ENCODE data around the gene PIGL. TPM values are rescaled to one million over a fixed set of nuclear protein-coding genes. Genes with fewer than 3 reads are reported as not detected.

Gene PIGL
- total RNA-seq, 1 donor from 2014 or later, result 65.8 TPM

GRCh38 chr17:16339402-16339801 is 122.4 kb downstream of the PIGL start:
- Histone ChIP-seq H3K4me3 (no peak overlapping the region), H3K27ac (no peak overlapping the region), H3K27me3 (no peaks in the 10 kb centered on the region), H3K4me1 (no peaks in the 10 kb centered on the region), H3K36me3 (peaks cover 0 to 13% of the 10 kb centered on the region in 2 donors), H3K9me3 (no peaks in the 10 kb centered on the region)
- TF ChIP-seq POLR2AphosphoS5 (IDR thresholded peaks at IDR 0.05; ENCODE audit: insufficient read depth in 1 of 2, low read depth in 1 of 2), result no peak
- TF ChIP-seq POLR2A (IDR thresholded peaks at IDR 0.05), result no peak
- TF ChIP-seq CTCF (IDR thresholded peaks at IDR 0.05), result no peak
- intact Hi-C loops (cut with DNase I), result no loop called here
- no peak for DNase-seq (ENCODE audit: extremely low spot score in 2 of 2)

- TF ChIP-seq POLR2A (IDR thresholded peaks at IDR 0.05) (no peak), CTCF (IDR thresholded peaks at IDR 0.05) (no peak), POLR2AphosphoS5 (IDR thresholded peaks at IDR 0.05; ENCODE audit: insufficient read depth in 1 of 2, low read depth in 1 of 2) (no peak)
- H3K4me3 ChIP-seq, result no peak overlapping the region
- peaks cover 0 to 13% of the 10 kb centered on the region in 2 donors for H3K36me3 ChIP-seq
- H3K27ac ChIP-seq, result no peak overlapping the region
- no peaks in the 10 kb centered on the region for H3K27me3 ChIP-seq
- no peak for DNase-seq (ENCODE audit: extremely low spot score in 2 of 2)
- intact Hi-C loops (cut with DNase I), result no loop called here
- no peaks in the 10 kb centered on the region for H3K4me1 ChIP-seq
- no peaks in the 10 kb centered on the region for H3K9me3 ChIP-seq
Observed at GRCh38 chr17:16339959-16340358, 122.9 kb downstream of the PIGL start.

- intact Hi-C loops (cut with DNase I), result no loop called here
- Histone ChIP-seq H3K9me3 (no peaks in the 10 kb centered on the region), H3K4me1 (no peaks in the 10 kb centered on the region), H3K36me3 (peaks cover 0 to 13% of the 10 kb centered on the region in 2 donors), H3K27ac (no peak overlapping the region), H3K27me3 (no peaks in the 10 kb centered on the region), H3K4me3 (no peak overlapping the region)
- DNase-seq (ENCODE audit: extremely low spot score in 2 of 2), result no peak
- TF ChIP-seq CTCF (IDR thresholded peaks at IDR 0.05), result no peak
- no peak for TF ChIP-seq POLR2A (IDR thresholded peaks at IDR 0.05)
Observed at GRCh38 chr17:16342979-16343378, 126.0 kb downstream of the PIGL start.

GRCh38 chr17:16343569-16343968 is 126.6 kb downstream of the PIGL start:
- intact Hi-C loops (cut with DNase I), result no loop called here
- H3K27me3 ChIP-seq, result no peaks in the 10 kb centered on the region
- no peak for DNase-seq (ENCODE audit: extremely low spot score in 2 of 2)

GRCh38 chr17:16345565-16345964 is 128.6 kb downstream of the PIGL start:
- no peaks in the 10 kb centered on the region for H3K9me3 ChIP-seq
- H3K36me3 ChIP-seq, result peaks cover 0 to 18% of the 10 kb centered on the region in 2 donors
- H3K27ac ChIP-seq, result no peak overlapping the region
- H3K4me3 ChIP-seq, result no peak overlapping the region
- intact Hi-C loops (cut with DNase I), result no loop called here
- no peaks in the 10 kb centered on the region for H3K27me3 ChIP-seq
- TF ChIP-seq POLR2AphosphoS5 (IDR thresholded peaks at IDR 0.05; ENCODE audit: insufficient read depth in 1 of 2, low read depth in 1 of 2), result no peak
- TF ChIP-seq POLR2A (IDR thresholded peaks at IDR 0.05), result no peak
- no peak for TF ChIP-seq CTCF (IDR thresholded peaks at IDR 0.05)
- DNase-seq (ENCODE audit: extremely low spot score in 2 of 2), result no peak
- no peaks in the 10 kb centered on the region for H3K4me1 ChIP-seq

More at GRCh38 chr17:16343569-16343968, 126.6 kb downstream of the PIGL start:
- no peak overlapping the region for H3K27ac ChIP-seq
- no peak for TF ChIP-seq CTCF (IDR thresholded peaks at IDR 0.05)
- no peak for TF ChIP-seq POLR2A (IDR thresholded peaks at IDR 0.05)
- no peak for TF ChIP-seq POLR2AphosphoS5 (IDR thresholded peaks at IDR 0.05; ENCODE audit: insufficient read depth in 1 of 2, low read depth in 1 of 2)
- no peaks in the 10 kb centered on the region for H3K9me3 ChIP-seq
- no peaks in the 10 kb centered on the region for H3K4me1 ChIP-seq
- no peak overlapping the region for H3K4me3 ChIP-seq
- peaks cover 0 to 13% of the 10 kb centered on the region in 2 donors for H3K36me3 ChIP-seq
